GM21423 (cell line): Measurements from ENCODE around the gene UPK3BL1.
A peak's percentile ranks its signal among the peaks of the same experiment; 100 is the strongest.
"Not testable (repeated sequence)": the region's sequence is repeated elsewhere in the genome, so short reads cannot be mapped to it uniquely, and the experiment has no call there.

Source experiments
- ATAC-seq: cut with Tn5 transposase; IDR thresholded peaks from one replicate; pipeline ENCODE4 v1.9.1; 2021; ENCODE audit warnings: mild to moderate bottlenecking, moderate library complexity; ENCODE audit not compliant: unreplicated experiment

UPK3BL1 gene, protein sequence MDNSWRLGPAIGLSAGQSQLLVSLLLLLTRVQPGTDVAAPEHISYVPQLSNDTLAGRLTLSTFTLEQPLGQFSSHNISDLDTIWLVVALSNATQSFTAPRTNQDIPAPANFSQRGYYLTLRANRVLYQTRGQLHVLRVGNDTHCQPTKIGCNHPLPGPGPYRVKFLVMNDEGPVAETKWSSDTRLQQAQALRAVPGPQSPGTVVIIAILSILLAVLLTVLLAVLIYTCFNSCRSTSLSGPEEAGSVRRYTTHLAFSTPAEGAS

DNA sequence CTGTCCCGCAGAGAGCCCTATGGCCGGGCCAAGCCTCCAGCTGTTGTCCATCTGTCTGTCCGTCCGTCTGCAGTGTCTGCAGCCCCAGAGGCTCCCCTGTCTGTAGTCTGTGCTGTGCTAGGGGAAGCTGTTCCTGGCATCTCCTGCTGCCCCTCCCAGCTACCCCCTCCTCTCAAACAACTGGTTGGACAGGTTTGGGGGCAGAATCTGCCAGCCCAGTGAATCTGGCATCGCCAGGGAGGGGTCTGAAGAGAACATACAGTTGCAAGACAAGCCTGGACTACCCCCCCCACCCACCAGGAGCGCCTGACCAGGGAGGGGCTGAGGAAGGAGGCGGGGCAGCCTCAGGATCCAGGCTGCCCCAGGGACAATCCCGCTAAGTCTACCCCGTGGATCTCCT lies at the start of gene UPK3BL1:
UPK3BL1 (minus strand) TSS at position 101 of the 400 bp plus-strand sequence; CDS start at position 51, 50 bp downstream.
- not testable (repeated sequence) for ATAC-seq

DNA sequence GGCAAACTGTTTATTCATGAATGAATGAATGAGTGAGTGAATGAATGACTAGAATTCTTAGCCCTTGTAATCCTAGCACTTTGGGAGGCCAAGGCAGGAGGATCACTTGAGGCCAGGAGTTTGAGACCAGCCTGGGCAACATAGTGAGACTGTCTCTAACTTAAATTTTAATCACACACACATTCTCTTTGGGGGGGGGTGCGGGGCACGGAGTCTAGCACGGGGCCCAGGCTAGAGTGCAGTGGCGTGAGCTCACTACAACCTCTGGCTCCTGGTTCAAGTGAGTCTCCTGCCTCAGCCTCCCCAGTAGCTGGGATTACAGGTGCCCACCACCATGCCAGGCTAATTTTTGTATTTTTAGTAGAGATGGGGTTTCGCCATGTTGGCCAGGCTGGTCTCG lies 48.0 kb upstream of the UPK3BL1 start:
- not testable (repeated sequence) for ATAC-seq

DNA sequence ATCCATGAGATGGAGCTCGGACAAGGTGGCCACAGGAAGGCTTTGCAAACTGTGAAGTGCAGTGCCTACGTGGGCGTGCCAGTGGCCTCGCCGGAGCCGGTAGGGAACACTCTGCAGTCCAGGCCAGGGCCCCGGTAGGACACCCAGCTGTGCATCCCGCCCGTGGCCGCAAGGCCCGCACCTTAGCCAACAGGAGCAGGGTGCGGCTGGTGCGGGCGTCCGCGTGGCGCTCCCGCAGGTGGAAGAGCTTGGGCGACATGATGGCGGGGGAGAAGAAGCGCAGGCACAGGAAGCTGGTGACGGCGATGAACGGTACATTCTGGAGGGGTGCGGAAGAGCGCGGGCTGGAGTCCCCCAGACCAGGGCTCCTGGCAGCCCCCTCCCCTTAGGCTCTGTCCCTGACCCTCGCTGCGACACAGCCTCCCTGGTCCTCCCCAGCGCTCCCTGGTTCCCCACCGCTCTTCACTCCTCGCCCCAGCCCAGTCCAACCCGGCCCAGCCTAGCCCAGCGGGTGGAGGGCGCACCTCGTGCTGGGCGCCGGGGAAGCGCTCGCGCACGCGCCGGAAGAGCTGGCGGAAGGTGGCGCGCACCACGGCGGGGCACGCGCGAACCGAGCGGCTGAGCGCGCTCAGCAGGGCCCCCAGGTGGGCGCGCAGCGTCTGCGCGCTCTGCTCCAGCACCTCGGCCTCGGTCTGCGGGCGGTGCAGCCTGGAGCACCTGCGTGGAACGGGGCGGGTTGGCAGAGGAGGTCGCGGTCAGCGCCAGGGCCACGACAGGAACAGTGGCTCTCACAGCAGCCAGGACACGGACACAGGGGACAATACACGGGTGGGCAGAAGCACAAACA lies 47.1 kb upstream of the UPK3BL1 start:
- ATAC-seq = peak; percentile 66

DNA sequence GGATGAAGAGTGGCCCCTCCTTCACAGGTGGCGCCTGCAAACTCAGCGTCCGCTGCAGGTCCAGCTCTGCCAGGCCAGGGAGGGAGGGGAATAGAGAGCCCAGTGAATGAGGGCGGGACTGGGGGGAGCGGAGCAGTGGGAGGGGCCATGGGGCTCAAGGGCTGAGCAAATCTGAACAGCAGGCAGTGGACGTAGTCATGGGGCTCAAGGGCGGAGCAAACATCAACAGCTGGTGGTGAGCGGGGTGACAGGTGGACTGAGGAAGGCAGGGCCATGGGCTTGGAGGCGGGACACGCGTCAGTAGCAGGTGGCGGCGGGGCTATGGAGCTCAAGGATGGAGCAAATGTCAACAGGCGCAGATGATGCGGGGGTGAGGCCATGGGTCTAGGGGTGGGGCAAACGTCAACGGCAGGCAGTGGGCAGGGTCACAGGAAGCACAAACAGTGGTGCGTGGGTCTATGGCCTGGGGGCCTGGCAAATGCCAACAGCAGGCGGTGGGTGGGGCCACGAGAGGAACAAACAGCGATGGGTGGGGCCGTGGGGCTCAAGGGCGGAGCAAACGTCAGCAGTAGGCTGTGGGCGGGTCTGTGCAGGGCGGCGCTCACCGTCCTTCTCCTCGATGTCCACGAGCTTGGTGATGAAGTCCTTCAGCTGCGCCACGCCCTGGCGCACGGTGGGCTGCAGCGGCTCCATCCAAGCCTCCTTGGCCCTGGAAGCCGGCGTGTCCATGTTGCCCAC lies 45.9 kb upstream of the UPK3BL1 start:
- peak; percentile 74 for ATAC-seq

DNA sequence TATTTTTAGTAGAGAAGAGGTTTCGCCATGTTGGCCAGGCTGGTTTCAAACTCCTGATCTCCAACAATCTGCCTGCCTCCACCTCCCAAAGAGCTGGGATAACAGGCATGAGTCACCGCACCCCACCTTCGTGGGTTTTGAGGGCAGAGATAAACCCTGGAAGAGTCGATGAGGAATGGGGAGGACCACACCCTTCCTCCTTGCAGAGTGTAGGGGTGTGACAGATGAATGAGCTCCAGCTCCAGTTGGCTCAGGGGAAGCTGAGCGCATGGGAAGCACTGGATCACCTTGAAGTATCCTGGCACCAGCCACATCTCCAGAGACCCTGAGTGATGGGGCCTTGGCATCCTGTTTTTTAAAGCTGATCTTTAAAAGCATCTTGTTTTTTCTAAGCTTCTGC lies 40.0 kb upstream of the UPK3BL1 start:
- ATAC-seq = not testable (repeated sequence)

DNA sequence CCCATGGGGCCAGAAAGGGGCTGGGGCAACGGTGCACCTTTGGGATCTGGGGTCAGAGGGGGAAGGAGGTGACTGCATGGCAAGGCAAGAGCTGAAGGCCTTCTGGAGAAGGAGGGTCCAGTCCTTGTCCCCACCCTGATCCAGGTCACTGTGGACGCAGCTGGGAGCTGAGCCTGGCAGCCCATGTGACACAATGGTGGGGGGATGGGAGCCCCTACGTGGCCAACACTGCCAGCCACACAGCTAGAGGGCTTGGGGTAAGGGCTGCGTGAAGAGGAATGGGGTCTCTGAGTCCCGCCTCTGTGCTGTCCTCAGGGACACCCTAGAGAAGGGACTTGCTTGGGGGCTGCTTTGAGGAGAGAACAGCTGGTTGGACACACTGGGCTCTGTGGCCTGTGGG lies 38.2 kb upstream of the UPK3BL1 start:
- not testable (repeated sequence) for ATAC-seq

DNA sequence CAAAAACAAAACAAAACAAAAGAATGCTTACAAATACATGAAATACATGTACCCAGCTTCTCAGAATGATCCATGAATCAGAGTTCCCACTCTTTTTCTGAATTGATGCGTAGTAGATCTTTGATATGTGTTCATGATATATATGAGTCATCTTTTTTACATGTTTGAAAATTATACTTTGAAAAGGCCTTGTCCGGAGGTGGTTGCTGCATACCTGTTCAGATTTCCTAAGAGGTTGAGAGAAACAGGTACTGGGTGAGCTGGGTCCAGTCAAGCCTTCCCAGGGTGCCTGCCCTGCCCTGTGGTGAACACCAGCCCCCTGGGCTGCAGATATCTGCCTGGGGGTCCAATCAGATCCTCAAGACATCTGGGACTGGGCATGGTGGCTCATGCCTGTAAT lies 33.0 kb upstream of the UPK3BL1 start:
- not testable (repeated sequence) for ATAC-seq

DNA sequence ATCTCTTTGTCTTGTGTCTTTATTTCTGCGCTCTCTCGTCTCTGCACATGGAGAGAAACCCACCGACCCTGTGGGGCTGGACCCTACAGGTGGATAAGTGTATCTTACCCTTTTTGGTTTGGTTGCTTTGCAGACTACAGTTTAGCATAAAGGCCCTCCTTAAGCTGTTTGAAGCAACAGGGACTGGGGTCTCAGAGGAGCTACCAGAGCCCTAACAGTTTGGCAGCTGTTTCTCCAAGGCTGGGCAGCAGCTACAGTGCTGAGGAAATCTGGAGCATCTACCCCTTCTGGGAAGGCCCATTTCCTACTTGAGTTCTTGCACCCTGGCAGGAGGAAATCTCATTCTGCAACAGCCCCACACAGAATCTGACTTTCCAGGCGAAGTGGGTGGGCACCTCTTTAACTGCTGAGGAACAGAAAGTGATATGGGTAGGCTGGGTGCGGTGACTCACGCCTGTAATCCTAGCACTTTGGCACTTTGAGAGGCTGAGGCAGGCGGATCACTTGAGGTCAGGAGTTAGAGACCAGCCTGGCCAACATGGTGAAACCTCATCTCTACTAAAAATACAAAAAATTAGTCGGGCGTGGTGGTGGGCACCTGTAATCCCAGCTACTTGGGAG lies 31.0 kb upstream of the UPK3BL1 start:
- ATAC-seq = not testable (repeated sequence)

DNA sequence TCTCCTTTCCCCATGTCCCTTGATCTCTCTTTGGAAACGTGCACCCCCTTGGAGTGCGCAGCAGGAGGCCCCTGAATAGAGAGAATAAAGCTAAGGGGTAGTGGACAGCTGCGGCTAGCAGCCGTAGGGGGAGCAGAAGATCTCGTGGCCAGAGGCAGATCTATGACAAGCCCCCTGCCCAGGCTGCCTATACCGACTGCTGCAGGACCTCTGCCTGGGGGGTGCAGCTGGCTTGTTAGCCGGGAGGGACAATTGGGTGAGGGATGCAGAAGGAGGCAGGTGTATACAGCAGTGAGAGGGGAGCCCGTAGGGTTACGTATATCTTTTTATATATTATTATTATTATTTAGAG lies 29.3 kb upstream of the UPK3BL1 start:
- peak; percentile 30 for ATAC-seq

DNA sequence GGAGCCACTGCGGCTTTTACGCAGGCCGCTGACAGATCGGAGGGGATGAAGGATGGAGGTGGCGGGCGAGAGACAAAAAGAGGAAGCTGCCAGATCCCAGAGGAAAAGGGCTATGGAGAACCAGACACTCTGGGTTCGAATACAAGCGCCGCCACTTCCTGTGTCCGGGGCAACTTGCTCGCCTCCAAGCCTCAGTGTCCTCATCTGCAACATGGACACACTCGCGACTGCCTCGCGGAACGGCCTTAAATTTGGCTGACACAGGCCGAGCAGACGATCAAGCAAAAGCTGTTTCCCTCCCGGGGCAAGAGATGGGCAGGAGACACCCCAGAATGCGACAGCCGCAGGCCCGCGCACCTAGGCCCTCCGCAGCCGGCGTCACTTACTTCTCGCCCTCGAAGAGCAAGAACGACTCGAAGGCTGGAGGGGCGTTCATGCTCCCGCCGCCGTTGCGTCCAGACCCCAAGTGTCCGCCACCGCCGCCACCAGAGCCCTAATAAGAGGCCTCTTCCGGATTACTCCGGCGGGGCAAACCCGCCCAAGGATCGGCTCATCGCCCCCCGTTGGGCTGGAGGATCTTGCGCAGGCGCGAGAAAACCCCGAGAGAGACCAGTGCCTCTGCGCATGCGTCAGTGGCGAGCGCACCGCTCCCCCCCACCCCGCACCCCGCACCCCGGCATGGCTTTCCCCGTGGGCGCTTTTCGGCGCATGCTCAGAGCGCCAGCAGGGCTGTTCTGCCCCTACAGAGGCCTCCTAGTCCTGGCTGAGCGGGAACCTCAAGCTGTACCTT lies 28.8 kb upstream of the UPK3BL1 start, which contains the start of gene POLR2J2:
POLR2J2 (minus strand) TSS at position 498 of the 790 bp plus-strand sequence; CDS start at position 436, 62 bp downstream.
- ATAC-seq = peak; percentile 72

DNA sequence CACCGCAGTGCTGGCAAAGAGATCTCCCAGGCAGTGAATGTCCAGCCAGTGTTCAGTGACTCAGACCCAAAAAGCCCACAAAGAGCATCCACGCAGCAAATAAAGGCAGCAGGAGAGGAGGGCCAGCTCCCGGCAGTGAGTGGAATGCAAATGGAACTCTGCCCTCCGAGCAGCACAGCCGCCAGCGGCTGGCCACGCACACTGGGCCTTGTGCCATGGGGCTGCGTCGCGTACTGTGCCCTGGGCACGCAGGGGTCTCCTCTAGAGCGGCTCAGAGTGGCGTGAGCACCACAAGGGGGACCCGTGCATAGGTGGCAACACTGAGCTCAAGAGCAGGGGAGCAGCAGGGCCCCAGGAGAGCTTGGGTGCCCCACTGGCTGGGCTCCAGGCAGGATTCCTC lies 24.9 kb upstream of the UPK3BL1 start:
- not testable (repeated sequence) for ATAC-seq

DNA sequence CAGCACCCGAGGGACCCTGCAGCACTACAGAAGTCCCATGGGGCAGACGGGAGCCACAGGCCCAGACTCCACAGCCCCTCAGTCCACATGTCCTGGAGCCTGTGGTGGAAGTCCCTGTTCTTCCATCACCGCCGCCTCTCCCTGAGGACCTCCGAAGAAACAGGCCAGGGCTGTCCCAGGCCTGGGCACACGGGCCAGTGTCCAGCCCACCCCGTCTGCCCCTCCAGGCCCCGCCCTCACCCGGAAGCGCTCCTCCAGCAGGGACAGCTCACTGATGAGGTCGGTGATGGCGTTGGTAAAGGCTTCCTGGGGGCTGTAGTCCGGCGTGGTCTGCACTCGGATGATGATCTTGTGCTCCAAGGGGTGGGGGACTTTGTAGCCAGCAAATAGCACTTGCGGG lies 24.3 kb upstream of the UPK3BL1 start:
- not testable (repeated sequence) for ATAC-seq

DNA sequence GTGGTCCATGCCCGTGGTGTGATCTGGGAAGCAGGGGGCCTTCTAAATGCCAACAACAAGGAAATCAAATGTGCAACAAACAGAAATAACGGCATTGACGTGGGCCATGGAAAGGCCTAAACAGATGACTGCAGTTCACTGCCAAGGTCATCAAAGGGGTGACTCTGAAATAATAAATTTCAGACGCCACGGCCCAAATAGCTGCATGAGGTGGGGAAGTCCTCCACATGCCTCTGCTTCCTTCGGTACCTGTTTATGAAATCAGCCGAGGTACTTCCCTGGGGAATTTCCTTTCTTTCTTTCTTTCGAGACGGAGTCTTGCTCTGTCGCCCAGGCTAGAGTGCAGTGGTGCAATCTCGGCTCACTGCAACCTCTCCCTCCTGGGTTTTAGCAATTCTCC lies 22.2 kb upstream of the UPK3BL1 start:
- ATAC-seq = not testable (repeated sequence)

DNA sequence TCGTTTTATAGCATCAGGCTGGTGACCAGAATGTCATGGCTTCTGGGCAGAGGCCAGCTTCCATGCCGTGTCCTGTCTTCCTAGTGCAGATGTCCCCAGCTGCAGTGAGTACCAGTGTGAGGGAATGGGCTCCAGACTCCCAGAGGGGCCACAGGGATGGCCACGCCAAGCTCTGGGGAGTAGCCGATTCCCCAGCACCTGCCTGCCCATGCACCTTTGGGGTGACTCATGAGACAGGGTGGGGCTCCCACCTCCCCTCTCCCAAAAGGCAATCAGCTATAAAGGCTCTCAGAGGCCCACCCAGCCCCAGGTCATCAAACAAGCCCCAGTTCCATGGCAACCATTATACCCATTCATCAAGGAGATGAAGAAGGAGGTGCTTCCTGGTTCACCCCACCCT lies 7.3 kb upstream of the UPK3BL1 start, which contains the start of gene SPDYE2B:
SPDYE2B (plus strand) TSS at position 396 of the 400 bp plus-strand sequence. CDS start 2,030 bp downstream, outside the sequence.
- not testable (repeated sequence) for ATAC-seq

DNA sequence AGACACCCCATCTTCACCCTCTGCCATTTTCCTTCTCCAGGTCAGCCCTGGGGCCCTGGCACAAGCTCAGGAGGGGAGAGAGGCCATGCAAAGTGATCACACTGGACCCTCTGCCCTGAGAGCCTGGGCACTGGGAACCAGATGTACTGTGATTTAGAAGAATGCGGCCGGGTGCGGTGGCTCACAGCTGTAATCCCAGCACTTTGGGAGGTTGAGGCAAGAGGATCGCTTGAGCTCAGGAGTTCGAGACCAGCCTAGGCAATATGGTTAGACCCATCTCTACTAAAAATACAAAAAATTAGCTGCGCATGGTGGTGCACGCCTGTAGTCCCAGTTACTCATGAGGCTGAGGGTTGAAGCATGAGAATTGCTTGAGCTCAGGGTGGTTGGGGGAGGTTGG lies 5.2 kb upstream of the UPK3BL1 start:
- ATAC-seq = not testable (repeated sequence)

DNA sequence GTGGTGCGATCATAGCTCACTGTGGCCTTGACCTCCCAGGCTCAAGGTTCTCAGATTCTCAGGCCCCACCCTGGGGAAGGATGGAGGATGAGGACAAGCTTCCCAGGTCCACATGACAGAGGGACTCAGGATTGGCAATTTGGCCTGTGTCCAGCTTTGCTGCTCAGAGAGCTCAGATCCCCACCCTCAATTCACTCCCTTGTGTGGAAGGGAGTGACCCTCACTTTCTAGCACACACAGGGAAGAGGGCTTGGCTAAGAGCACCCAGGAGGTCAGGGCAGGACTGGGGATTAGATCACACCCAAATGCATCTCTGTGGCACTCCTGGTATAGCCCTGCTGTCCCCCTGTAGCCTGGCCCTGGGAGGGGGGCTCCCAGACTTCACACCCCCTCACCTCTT lies 813 bp upstream of the UPK3BL1 start:
- ATAC-seq = not testable (repeated sequence)

DNA sequence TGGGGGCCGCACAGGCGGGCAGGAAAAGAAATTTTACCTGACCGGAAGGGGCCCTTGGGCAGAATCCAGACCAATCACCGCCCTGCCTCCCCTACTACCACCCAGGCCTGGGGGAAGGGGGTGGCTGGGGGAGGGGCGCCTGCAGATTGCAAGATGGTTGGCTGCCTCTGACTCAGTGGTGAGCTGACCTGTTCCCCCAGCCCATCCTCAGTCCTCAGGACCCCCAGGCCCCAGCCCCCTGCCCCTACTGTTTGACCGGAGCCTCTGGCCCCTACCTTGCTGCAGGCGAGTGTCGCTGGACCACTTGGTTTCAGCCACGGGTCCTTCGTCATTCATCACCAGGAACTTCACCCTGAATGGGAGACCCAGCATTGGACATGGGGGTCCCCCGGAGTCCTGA lies 3.7 kb downstream of the UPK3BL1 start:
- not testable (repeated sequence) for ATAC-seq

DNA sequence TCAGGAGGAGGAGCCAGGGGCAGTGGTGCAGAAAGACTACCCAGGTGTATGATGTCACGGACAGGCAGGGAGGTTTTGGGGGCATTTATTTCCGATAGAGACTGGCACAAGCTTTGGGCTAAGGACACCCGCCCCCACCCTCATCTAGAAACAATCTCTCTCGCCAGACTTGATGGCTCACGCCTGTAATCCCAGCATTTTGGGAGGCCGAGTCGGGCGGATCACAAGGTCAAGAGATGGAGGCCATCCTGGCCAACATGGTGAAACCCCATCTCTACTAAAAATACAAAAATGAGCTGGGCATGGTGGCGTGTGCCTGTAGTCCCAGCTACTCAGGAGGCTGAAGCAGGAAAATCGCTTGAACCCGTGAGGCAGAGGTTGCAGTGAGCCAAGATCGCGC lies 5.6 kb downstream of the UPK3BL1 start:
- not testable (repeated sequence) for ATAC-seq

DNA sequence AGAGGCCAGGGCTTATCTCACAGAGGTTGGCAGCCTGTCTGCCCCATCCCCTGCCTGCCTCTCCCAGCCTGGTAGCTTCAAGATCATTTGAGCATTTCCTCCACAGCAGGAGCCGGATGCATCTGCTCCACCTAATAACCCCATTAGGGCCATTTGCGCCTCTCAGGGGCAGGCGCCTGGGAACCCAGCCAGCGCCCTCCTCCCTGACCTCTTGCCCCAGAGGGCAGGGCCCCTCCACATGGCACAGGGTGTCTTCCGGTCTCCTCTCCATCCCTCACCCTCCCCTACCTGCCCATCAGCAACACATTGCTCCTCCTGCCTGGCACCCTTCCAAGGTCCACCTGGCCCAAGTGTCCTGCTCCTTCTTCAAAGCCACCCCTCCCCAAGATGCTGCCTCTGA lies 7.2 kb downstream of the UPK3BL1 start:
- ATAC-seq = not testable (repeated sequence)

DNA sequence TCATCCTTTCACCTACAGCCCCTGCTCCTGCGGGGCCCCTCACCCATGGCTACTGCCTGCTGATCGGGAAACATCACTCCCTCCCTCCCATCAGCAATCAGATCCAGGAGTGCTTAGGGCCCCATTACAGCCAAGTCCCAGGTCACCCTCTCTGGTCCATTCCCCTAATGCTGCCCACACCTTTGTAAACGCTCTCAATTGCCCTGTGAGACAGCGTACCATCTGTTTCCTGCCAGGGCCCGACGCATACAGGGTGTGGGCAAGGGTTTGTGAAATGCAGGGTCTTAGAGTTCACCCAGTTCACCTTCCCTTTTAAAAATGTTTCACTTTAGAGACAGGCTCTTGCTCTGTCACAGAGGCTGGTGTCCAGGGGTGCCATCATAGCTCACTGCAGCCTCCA lies 8.3 kb downstream of the UPK3BL1 start:
- not testable (repeated sequence) for ATAC-seq
